Epithelial cell of prostate (primary cell): ENCODE results near the gene KRCC1.
A peak's percentile ranks its signal among the peaks of the same experiment; 100 is the strongest.

Experiments used
- DNase-seq: peaks from one replicate; pipeline ENCODE4 v3.0.0-alpha.2; 2011; ENCODE audit warnings: low read depth, low spot score
- H3K27ac ChIP-seq: fragments of 450-650 bp; 2 replicates; pipeline ENCODE4 v1.5.1; 2017; ENCODE audit warnings: mild to moderate bottlenecking

KRCC1 gene

DNA sequence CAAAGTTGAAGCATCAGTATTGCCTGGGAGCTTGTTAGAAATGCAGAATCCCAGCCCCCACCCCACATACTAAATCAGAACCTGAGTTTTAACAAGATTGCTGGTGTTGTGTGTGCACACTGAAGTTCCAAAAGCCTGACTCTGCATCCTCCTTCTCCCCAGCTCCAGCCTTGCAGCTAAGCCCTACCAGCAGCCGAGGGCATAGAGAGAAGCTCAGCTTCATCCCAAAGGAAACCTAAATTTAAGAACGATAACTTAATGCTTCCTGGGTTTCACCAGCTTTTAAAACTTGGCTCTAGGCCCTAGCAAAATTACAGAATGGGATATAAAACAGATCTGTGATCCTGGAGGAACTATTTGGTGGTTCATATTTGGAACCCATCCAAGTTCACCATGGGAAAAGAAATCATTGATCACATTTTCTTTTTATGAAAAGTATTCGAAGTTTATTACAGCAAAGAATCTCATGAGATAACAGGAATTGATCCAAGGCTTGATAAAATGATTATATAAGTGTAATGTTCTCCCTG lies 23.1 kb upstream of the KRCC1 start:
- no peak overlapping the region for H3K27ac ChIP-seq
- DNase-seq: no peak

DNA sequence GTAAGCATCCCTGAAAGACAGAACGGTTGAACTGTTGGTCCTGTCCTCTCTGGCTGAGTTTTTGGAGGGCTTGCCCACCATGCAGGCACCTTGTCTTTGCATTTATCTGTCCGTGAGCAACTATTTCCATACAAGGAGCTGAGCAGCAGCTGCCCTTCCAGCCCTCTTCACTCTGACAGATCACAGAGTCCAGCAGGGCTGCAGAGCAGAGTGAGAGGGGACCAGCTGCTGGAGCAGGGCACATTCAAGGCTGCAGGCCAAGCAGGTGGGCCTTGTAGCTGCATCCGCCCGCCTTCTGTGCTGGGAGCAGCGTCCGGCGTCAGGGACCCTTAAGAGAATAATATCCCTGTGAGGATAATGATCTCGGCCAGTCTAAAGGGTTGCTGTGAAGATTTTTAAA lies 21.5 kb upstream of the KRCC1 start:
- no peak overlapping the region for H3K27ac ChIP-seq
- no peak for DNase-seq

DNA sequence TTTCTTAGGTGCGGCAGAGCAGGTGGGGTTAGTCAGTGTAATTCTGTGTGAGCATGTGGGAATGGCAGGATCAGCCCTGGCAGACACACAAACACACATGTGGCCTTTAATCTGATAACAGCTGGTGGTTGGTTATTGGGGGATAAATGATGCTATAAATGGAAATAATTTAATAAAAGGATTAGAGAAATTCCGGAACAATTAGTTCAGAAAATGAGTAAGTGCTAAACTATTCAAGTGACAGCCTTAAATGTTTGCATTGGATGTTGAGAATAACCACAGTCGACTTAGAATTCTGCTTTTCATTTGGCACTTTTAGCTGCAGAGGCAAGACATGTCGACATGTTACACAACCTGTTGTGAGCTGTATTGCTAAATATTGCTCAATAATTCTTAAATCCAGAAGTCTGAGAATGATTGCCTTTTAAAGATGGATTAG lies 19.3 kb upstream of the KRCC1 start:
- H3K27ac ChIP-seq: peak overlapping the region; percentile 16
- peak; percentile 83 for DNase-seq

DNA sequence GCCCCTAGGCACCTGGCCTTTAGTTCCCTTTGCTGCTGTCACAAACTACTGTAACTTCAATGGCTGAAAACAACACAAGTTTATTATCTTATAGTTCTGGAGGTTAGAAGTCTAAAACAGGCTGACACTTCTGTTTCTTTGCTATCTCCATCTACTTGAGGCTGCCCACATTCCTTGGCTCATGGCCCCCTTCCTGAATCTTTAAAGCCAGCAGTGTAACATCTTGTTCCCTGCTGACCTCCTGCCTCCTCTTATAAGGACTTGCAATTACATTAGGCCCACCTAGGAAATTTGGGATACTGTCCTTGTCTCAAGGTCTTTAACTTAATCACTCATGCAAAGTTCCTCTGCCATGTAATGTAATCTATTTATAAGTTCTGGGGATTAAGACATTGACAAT lies 18.6 kb upstream of the KRCC1 start:
- H3K27ac ChIP-seq: no peak overlapping the region

DNA sequence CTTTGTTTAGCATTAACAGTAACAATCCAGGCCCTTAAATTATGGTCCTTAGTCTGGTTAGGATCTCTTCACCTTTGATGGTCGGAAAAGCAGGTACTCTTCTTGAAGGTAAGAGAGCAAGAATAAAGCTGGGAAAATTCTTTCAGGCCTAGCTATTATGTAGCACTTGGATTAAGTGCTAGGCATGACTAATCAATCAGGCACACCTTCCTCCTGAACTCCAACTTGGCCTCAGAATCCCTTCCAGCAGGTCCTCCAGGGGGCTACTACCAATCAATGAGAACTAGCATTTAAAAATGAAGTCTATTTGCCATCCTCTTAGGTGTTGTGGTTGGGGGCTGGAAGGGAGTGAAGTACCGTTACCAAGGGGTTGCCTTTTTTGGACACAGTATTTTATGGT lies 15.8 kb upstream of the KRCC1 start:
- no peak overlapping the region for H3K27ac ChIP-seq
- no peak for DNase-seq

More for the DNA sequence above, 18.6 kb upstream of the KRCC1 start:
- no peak for DNase-seq

DNA sequence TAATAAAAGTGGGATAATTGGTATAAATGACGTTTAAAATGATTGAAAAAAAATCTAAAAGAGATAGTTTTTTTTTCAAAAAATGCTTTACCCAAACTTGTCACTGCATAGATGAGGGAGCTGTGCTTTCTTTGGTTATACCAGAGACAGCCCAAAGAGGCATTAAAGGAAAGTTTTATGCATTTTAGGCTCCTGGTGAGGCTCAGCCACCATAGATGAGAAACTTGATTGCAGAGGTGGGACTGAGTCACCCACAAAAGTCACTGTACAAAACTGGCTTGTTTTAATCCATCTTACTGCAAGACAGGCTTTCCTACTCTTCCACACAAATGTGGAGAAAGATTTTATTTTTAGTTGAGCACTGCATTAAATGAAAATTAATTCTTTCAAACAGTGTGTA lies 14.5 kb upstream of the KRCC1 start:
- no peak overlapping the region for H3K27ac ChIP-seq
- DNase-seq: no peak

DNA sequence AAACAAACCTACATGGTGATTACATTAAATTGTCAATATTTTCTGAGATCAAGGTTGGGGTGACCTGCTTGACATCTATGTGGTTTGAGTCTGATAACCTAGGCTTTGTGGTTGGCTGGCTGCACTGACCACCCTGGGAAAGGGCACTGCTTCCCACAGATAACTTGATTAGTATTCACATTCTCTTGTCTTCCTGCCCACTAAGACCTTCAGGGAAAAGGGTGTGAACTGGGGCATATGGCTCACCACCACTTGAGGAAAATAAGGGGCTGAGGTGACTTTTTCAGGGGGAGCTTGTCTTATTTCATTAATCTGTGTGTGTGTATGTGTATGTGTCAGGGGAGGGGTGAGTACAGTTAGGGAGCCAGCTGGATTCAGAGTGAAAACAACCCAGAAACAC lies 13.5 kb upstream of the KRCC1 start:
- H3K27ac ChIP-seq: no peak overlapping the region
- no peak for DNase-seq

DNA sequence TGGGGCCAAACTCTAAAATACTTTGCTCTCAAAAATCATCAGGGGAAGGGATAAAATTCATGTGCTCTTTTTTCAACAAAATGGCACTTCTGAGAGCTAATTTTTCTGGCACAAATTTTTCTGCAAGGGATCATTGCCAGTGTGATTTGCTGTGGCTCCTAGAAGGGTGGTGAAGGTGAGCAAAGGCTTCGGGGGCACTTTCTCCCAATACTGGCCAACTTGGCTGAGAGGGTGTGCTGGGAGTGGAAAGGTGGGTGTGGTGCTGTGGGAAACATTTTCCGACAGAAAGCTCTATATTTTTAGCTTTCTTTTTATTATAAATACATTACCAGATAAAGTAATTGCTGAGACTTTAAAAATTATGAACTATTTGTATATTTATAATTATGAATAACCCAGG lies 12.5 kb upstream of the KRCC1 start:
- DNase-seq: no peak
- no peak overlapping the region for H3K27ac ChIP-seq

DNA sequence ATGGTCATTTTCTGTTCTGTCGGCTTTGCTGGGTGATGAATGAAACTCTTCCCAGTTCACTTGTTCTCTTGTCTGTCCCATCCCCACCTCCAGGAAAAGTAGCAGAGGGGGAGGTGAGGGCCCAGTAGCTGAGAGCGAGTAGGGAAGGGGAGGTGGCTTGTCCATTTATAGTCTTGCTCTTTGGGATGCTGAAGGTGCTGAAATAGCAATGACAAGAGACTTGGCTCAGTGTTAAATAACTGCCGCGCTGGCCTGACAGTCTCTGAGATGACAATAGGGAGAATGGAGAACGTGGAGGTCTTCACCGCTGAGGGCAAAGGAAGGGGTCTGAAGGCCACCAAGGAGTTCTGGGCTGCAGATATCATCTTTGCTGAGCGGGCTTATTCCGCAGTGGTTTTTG lies 12.0 kb upstream of the KRCC1 start, which contains the start of gene SMYD1:
Gene SMYD1, plus strand, starts transcription at position 228 of the 400 bp plus-strand sequence. Its CDS starts 40 bp downstream, at position 268.
- no peak for DNase-seq
- no peak within 1 kb of the TSS for H3K27ac ChIP-seq

DNA sequence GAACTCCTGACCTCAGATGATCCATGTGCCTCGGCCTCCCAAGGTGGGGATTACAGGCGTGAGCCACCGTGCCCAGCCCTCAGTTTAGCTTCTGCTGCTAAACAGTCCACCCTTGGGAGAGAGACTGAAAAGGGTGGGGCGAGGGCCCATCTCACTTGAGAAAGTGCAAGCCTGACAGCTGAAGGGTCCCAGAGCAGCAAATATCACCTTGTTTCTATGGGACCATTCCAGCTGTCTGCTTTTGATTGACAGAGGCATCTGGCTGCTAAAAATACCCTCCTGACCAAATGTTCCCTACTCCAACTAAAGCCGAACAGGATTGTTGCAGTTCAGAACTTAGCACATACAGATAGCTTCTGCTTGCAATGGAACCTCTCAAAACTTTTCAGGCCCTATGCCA lies 11.6 kb upstream of the KRCC1 start:
- no peak for DNase-seq
- no peak overlapping the region for H3K27ac ChIP-seq

DNA sequence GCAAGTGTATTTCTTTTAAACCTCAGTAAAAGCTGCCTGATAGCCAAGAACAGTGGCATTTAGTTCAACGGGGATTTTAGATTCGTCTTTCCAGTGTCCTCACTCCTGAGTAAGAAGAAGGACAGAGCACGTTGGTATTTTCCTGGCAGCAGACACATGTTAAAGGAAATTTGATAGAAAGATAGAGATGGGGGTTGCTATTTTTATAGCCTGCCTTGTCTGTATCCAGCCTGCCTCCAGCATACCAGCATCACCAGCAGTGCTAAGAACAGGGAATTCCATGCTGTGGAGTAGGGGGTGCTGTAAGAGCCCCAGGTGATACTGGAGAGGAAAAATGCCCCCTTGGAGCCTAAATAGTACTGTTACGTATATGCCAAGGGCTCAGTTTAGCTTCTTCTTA lies 11.0 kb upstream of the KRCC1 start:
- H3K27ac ChIP-seq: no peak overlapping the region
- no peak for DNase-seq

DNA sequence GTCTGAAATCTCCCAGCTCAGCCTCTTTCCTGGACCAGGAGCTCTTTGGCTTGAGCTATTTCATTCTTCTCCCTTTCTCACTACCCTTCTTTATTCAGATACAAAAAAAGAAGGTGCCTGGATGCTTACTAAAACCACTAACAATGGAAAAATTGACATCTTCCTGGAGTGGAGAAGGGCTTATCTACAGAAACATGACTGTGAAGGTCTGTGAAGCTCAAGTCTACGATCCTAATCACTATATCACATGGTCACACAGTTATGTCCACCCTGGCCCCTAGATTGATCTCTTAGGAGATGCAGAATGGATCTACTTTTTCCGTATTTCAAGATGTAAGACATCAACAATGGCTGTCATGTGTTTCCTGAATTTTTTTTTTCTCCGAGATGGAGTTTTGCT lies 5.7 kb upstream of the KRCC1 start:
- no peak overlapping the region for H3K27ac ChIP-seq
- DNase-seq: no peak

DNA sequence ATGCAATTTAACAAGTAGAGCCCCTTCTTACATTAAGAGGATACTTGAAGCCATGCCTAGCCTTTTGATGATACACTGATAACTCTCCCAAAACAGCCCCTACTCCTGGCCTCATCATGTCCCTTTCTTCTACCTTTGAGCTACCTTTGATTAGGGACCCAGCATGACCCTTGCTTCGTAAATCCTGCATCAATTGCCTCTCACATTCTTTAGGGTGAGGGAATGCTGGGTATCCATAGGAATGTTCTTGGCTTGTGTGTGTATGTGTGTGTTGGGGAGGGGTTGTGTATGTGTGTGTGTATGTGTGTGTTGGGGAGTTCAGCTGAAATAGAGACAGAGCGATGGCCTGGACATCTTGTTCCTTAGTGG lies 5.3 kb upstream of the KRCC1 start:
- DNase-seq: no peak
- no peak overlapping the region for H3K27ac ChIP-seq

DNA sequence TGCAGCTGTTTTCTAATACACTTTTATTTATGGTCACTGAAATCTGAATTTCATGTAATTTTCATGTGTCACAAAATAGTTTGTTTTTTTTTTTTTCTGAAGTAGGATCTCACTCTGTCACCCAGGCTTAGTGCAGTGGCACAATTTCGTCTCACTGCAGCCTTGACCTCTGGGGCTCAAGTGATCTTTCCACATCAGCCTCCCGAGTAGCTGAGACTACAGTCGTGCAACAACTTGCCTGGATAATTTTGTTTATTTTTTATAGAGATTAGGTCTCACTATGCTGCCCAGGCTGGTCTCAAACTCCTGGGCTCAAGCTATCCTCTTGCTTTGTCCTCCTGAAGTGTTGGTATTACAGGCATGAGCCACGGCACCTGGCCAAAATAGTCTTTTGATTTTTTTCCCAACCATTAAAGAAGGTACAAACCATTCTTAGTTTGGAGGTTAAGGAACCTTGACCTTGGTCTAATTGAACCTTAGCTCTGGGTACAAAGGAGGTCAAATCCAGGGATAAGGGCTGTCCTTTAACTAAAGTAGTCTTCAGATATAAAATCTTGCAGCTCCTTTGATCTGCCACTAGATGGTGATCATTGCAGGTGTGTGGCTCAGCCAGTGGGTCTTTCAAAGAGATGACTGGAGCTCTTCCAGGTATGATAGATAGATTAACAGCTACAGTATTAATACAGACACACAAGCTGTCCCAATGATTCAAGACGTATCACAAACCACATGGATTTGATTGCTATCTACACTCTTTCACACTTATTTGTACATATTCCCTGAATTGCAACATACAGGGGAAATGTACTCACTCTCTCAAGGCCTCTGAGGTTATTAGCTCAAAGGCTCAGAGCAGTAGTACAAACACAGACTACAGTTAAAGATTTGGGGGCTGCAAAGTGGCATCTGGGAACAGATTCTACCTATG lies 4.7 kb upstream of the KRCC1 start:
- DNase-seq: peak; percentile 39
- H3K27ac ChIP-seq: no peak overlapping the region

DNA sequence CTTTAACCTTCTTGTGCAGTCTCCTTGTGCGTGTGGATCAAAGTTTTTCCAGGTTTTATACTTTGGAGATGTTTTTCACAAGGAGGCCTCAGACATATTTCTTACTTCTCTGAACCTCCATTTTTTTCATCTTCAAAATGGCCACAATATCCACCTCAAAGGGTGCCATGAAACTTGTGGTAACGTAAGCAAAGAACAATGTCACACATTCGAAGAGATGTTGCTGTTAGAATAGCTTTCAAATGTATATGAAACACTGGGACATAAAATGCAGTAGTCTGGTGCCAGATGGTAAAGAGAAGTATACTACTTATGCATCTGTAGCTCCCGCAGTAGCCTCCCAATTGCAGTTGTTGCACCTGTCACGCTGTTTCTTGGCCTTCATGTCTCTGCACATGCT lies 2.6 kb upstream of the KRCC1 start:
- no peak for DNase-seq
- H3K27ac ChIP-seq: no peak overlapping the region

DNA sequence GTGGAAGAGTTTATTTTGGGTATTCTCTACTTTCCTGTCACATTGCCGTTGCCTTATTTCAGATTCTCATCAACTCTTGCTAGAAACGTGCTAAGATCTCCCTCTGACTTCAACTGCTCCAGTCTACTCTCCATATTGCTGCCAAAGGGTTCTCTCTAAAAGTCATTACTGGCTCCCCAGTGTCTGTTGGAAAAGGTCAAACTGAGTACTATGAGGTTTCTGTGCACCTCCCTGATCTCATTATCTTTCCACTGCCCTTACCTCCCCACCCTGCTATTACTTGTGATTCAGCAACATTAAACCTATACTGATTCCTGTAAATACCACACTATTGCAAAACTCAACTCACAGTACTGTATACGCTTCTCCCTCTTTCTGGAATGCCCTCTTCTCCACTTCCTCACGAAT lies 1.9 kb upstream of the KRCC1 start:
- no peak overlapping the region for H3K27ac ChIP-seq
- no peak for DNase-seq

DNA sequence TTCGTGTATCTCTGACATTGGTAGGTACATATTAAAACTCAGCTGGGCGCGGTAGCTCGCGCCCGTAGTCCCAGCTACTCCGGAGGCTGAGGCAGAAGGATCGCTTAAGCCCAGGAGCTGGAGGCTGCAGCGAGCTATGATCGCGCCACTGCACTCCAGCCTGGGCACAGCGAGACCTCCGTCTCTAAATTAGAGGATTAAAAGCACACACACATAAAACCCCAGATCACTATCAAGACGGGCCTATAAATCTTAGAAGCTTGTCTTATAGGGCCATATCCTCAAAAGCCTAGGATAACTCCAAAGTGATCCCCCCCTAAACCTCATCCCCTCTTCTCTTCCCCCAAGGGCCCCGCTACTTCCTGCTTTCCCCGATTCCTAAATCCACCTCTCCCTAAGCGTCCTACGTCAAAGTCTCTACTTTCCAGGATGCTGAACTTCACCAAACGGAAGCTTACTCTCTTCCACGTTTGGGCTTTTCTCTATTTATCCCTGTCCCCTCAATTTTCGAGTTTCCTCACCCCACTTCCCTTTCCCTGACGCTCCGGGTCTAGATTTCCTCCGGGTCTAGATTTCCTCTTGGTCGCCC lies 707 bp downstream of the KRCC1 start:
- no peak for DNase-seq
- peak overlapping the region; percentile 85 for H3K27ac ChIP-seq

DNA sequence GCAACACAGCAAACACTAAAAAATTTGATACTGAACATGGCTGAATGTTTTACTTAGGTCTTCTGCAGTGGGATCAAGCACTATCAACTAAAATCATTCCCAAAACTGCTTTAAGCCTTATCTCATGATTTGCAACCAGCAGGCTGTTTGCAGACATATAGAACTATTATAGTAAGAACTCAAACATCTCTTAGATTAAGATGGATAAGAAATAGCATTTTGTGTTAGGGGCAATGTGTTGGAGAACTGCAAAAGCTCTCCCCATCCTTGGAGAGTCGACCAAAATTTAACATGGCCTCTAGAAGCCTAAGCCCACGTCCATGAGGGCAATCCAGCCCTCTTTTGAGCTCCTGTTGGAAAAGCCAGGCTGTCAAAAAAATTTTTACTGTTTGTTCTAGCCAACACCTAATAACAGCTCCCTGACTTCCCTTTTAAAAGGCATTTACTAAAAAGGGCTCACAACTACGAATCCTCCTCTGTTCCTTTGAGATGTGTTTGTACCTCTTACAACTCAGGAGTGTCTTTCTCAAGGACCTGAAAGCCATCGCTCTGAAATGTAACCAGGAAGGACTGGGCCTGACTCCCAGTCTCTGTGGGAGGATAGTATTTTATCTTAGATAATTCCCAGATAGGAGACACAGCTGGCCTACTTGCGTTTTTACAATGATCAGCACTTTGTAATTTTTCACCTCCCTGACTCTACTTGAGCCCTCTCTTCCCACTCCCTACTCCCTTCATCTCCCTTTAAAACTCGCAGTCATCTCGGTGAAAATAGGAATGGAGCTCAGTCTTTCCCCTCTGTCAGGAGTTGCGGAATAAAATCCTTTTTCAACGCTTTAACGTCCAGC lies 1.4 kb downstream of the KRCC1 start:
- H3K27ac ChIP-seq: peak overlapping the region; percentile 85
- DNase-seq: no peak

DNA sequence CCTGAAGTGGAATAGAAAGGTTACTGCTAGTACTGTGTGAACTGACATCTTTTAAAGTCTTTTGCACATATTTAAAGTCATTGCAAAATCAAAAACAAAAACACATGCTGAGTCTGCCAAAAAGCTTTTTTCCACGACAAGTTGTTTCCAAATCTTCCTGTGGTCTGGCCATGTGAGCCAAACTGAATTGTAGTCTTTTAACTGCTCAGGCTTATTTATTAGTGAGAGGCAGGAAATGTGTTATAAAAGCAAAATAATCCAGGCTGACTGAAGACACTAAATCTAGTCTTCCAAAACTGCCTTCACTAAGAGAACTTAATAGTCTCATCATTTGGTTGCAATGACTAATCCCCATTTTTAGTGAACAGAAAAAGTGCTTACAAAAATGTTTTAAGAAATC lies 2.3 kb downstream of the KRCC1 start:
- no peak overlapping the region for H3K27ac ChIP-seq
- no peak for DNase-seq

DNA sequence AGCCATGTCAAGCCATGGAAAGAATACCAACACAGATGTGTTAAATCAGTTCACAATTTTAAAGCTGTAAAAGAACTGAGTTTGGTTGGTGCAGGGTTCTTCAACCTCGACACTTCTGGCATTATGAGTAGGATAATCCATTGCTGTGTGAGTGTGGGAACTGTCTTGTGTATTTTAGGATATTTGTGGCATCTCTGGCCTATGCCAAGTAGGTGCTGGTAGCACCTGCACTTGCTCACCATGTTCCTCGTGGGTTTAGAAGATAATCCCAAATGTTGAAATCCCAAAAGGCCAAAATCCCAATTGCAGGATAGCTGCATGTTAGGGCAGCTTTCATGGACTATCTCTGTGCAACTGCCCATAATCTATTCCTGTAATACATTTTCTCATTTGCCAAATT lies 3.8 kb downstream of the KRCC1 start:
- no peak for DNase-seq
- H3K27ac ChIP-seq: no peak overlapping the region

DNA sequence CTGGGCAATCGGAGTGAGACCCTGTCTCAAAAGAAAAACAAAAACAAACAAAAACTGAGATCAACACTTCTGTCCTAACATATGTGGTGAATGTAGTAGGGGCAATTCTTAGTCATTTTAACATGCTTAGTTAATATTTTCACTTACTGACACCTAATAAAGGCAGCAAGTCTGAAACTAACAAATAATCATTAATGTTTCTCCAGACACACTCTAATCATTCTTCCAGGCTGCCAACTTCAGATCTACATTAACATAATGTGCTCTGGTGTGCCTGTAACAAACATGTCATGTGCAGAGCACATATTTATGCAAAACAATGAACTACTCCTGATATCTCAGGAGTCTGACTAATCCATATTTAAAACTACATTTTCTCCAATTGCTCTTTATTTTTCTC lies 6.0 kb downstream of the KRCC1 start:
- no peak overlapping the region for H3K27ac ChIP-seq
- no peak for DNase-seq
